NT2/D1 (cell line): ENCODE results near the gene USP6NL.
A peak's percentile ranks its signal among the peaks of the same experiment; 100 is the strongest.

Experiments used
- DNase-seq: peaks from one replicate; pipeline ENCODE4 v3.0.0-alpha.2; 2011; ENCODE audit warnings: low read depth, low spot score
- H3K27me3 ChIP-seq: 2 replicates; pipeline ENCODE4 v1.6.0; 2011; ENCODE audit warnings: mild to moderate bottlenecking; ENCODE audit not compliant: insufficient read length, insufficient read depth
- H3K36me3 ChIP-seq: 2 replicates; pipeline ENCODE4 v1.6.1; 2011; ENCODE audit warnings: mild to moderate bottlenecking, low read length, mixed read lengths; ENCODE audit not compliant: insufficient read depth, insufficient read length
- H3K4me1 ChIP-seq: 2 replicates; pipeline ENCODE4 v1.5.1; 2011; ENCODE audit not compliant: insufficient read depth, insufficient read length
- H3K4me3 ChIP-seq: 2 replicates; pipeline ENCODE4 v1.5.1; 2011; ENCODE audit warnings: low read depth; ENCODE audit not compliant: insufficient read length
- H3K9ac ChIP-seq: 2 replicates; pipeline ENCODE4 v1.6.0; 2011; ENCODE audit warnings: low read depth; ENCODE audit not compliant: insufficient read length
- H3K9me3 ChIP-seq: 2 replicates; pipeline ENCODE4 v1.5.1; 2011; ENCODE audit warnings: mild to moderate bottlenecking, low read length; ENCODE audit not compliant: insufficient read depth
- SUZ12 ChIP-seq: IDR thresholded peaks from 2 replicates; pipeline ENCODE4 v1.6.1; 2011; ENCODE audit not compliant: insufficient read length, insufficient read depth; ENCODE audit errors: extremely low read depth
- YY1 ChIP-seq: IDR thresholded peaks from 2 replicates; pipeline ENCODE4 v1.6.1; 2011; ENCODE audit not compliant: insufficient read length, insufficient read depth
- ZNF274 ChIP-seq: IDR thresholded peaks from 2 replicates; pipeline ENCODE4 v1.6.1; 2011; ENCODE audit warnings: mild to moderate bottlenecking, low read depth, low read length

The USP6NL gene

GRCh38 chr10:11515596-11516430 lies 95.6 kb downstream of the USP6NL start:
- TF ChIP-seq SUZ12, result no peak
- no peak for TF ChIP-seq ZNF274
- TF ChIP-seq YY1, result no peak
- no peak overlapping the region for H3K4me3 ChIP-seq
- no peaks in the 10 kb centered on the region for H3K4me1 ChIP-seq
- DNase-seq, result peak; percentile 15
- H3K9ac ChIP-seq, result no peak overlapping the region
- no peaks in the 10 kb centered on the region for H3K27me3 ChIP-seq
- no peaks in the 10 kb centered on the region for H3K9me3 ChIP-seq
- H3K36me3 ChIP-seq, result no peaks in the 10 kb centered on the region

- no peaks in the 10 kb centered on the region for H3K4me1 ChIP-seq
- no peaks in the 10 kb centered on the region for H3K36me3 ChIP-seq
- no peak overlapping the region for H3K4me3 ChIP-seq
- no peaks in the 10 kb centered on the region for H3K27me3 ChIP-seq
- TF ChIP-seq YY1, result no peak
- TF ChIP-seq ZNF274, result no peak
- no peak for TF ChIP-seq SUZ12
- no peaks in the 10 kb centered on the region for H3K9me3 ChIP-seq
- DNase-seq, result no peak
- H3K9ac ChIP-seq, result no peak overlapping the region
Observed at GRCh38 chr10:11513727-11514126, 97.7 kb downstream of the USP6NL start.

GRCh38 chr10:11512596-11512995 lies 98.9 kb downstream of the USP6NL start:
- no peak overlapping the region for H3K9ac ChIP-seq
- no peaks in the 10 kb centered on the region for H3K4me1 ChIP-seq
- H3K27me3 ChIP-seq, result no peaks in the 10 kb centered on the region
- no peak for DNase-seq
- no peak for TF ChIP-seq YY1
- no peak overlapping the region for H3K4me3 ChIP-seq
- H3K9me3 ChIP-seq, result no peaks in the 10 kb centered on the region
- H3K36me3 ChIP-seq, result peaks cover 3% of the 10 kb centered on the region

GRCh38 chr10:11511321-11511720 lies 100.1 kb downstream of the USP6NL start:
- no peak for DNase-seq
- TF ChIP-seq SUZ12 (no peak), YY1 (no peak), ZNF274 (no peak)
- no peak overlapping the region for H3K4me3 ChIP-seq

GRCh38 chr10:11510736-11511135 lies 100.7 kb downstream of the USP6NL start:
- no peak overlapping the region for H3K4me3 ChIP-seq
- peaks cover 3% of the 10 kb centered on the region for H3K36me3 ChIP-seq
- DNase-seq, result no peak
- no peaks in the 10 kb centered on the region for H3K9me3 ChIP-seq
- no peak overlapping the region for H3K9ac ChIP-seq
- no peaks in the 10 kb centered on the region for H3K27me3 ChIP-seq
- no peaks in the 10 kb centered on the region for H3K4me1 ChIP-seq
- TF ChIP-seq YY1 (no peak), ZNF274 (no peak), SUZ12 (no peak)

More at GRCh38 chr10:11511321-11511720, 100.1 kb downstream of the USP6NL start:
- no peaks in the 10 kb centered on the region for H3K9me3 ChIP-seq
- H3K36me3 ChIP-seq, result peaks cover 3% of the 10 kb centered on the region
- H3K4me1 ChIP-seq, result no peaks in the 10 kb centered on the region
- no peaks in the 10 kb centered on the region for H3K27me3 ChIP-seq
- no peak overlapping the region for H3K9ac ChIP-seq

GRCh38 chr10:11510281-11510680 lies 101.2 kb downstream of the USP6NL start:
- Histone ChIP-seq H3K36me3 (peaks cover 3% of the 10 kb centered on the region), H3K4me1 (no peaks in the 10 kb centered on the region), H3K9me3 (no peaks in the 10 kb centered on the region), H3K9ac (no peak overlapping the region), H3K4me3 (no peak overlapping the region), H3K27me3 (no peaks in the 10 kb centered on the region)
- DNase-seq, result no peak
- TF ChIP-seq SUZ12, result no peak

- no peak overlapping the region for H3K9ac ChIP-seq
- no peaks in the 10 kb centered on the region for H3K9me3 ChIP-seq
- no peaks in the 10 kb centered on the region for H3K4me1 ChIP-seq
- no peak for DNase-seq
- no peak for TF ChIP-seq YY1
- no peak for TF ChIP-seq SUZ12
- no peak for TF ChIP-seq ZNF274
- no peaks in the 10 kb centered on the region for H3K27me3 ChIP-seq
- no peak overlapping the region for H3K4me3 ChIP-seq
- peaks cover 3% of the 10 kb centered on the region for H3K36me3 ChIP-seq
Observed at GRCh38 chr10:11509036-11509435, 102.4 kb downstream of the USP6NL start.

GRCh38 chr10:11506247-11506789 lies 105.1 kb downstream of the USP6NL start:
- peaks cover 3% of the 10 kb centered on the region for H3K36me3 ChIP-seq
- H3K4me3 ChIP-seq, result no peak overlapping the region
- H3K27me3 ChIP-seq, result no peaks in the 10 kb centered on the region
- no peak for DNase-seq
- H3K9ac ChIP-seq, result no peak overlapping the region
- no peaks in the 10 kb centered on the region for H3K4me1 ChIP-seq
- TF ChIP-seq SUZ12 (no peak), ZNF274 (no peak), YY1 (no peak)
- H3K9me3 ChIP-seq, result no peaks in the 10 kb centered on the region
